BLaER1 treated with 17β-estradiol and CSF1 and Interleukin-3, amounts not matched to agents 10 nM and 100 nM (cell line): Measurements from ENCODE around the gene ZNF423.

Source experiments
- H3K27ac ChIP-seq, 11 experiments: shearing (Covaris generic); formaldehyde crosslinking; 2 replicates each; pipeline ENCODE4 v1.8.1; 2022
- H3K27me3 ChIP-seq, 11 experiments: shearing (Covaris generic); formaldehyde crosslinking; 2 replicates each; pipeline ENCODE4 v1.8.1; 2022
- H3K36me3 ChIP-seq, 11 experiments: shearing (Covaris generic); formaldehyde crosslinking; 2 replicates each; pipeline ENCODE4 v1.8.1; 2022
- H3K4me1 ChIP-seq, 10 experiments: shearing (Covaris generic); formaldehyde crosslinking; 2 replicates each; pipeline ENCODE4 v1.8.1; 2022
- H3K4me2 ChIP-seq, 11 experiments: shearing (Covaris generic); formaldehyde crosslinking; 2 replicates each; pipeline ENCODE4 v1.8.1; 2022
- H3K4me3 ChIP-seq, 10 experiments: shearing (Covaris generic); formaldehyde crosslinking; 2 replicates each; pipeline ENCODE4 v1.8.1; 2022
- H3K9ac ChIP-seq, 11 experiments: shearing (Covaris generic); formaldehyde crosslinking; 2 replicates each; pipeline ENCODE4 v1.8.1; 2022
- H3K9me3 ChIP-seq, 11 experiments: shearing (Covaris generic); formaldehyde crosslinking; replicated peaks in 1 of 11; 2 replicates each; pipeline ENCODE4 v1.8.1; 2022
- H4K20me1 ChIP-seq, 11 experiments: shearing (Covaris generic); formaldehyde crosslinking; 2 replicates each; pipeline ENCODE4 v1.8.1; 2022
- Cebpa-rat ChIP-seq, 11 experiments: shearing (Covaris generic); IDR thresholded peaks; 2 replicates each; pipeline ENCODE4 v1.8.1; 2022

Gene ZNF423

DNA sequence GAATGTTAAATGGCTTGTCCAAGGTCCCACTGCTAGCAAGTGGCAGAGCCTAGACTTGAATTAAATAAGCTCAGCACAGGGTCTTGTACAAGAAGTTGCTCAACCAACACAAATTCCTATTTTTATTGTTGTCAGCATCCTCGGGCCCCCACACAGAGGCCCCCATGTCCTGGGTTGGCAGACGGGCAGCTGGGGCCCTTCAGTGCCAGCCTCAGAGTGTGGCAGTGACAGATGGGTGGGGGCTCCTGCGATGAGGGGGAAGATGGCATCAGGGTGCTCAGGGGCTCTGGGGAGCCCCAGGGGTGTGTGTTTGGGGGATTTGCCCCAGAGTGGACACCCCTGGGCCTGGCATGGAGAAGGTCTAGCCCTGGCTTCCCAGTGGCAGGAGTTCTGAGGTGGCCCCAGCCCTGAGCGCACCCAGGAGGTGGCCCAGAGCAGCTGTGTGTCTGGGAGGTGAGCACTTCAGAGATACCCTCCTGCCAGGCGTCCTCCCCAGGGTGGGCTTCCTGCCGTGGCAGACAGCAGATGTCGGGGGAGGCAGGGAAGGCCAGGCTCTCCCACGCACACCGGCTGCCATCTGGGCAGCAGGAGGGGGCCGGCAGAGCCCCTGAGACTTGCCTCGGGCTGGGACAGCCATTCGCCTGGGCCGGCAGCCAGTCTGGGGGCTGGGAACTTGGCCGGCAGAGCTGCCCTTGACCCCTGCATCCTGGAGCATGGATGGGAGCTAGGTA lies 331.5 kb downstream of the ZNF423 start:
- peaks cover 0 to 46% (median 5%) of the 10 kb centered on the region in 11 experiments; a peak in 4 of 22 replicates for H4K20me1 ChIP-seq
- peaks cover 0 to 40% (median 23%) of the 10 kb centered on the region in 11 experiments; a peak in 12 of 22 replicates for H3K36me3 ChIP-seq
- H3K27me3 ChIP-seq, result peaks cover 0 to 13% (median 0%) of the 10 kb centered on the region in 11 experiments; a peak in 4 of 22 replicates
- H3K4me2 ChIP-seq, result peak overlapping the region; percentile 12 to 81 (median 66); a peak in 20 of 22 replicates
- H3K9ac ChIP-seq, result peak overlapping the region in 9 of 11 experiments; percentile 24 to 57 (median 40); a peak in 14 of 22 replicates
- H3K9me3 ChIP-seq, result no peaks in the 10 kb centered on the region
- no peak overlapping the region for H3K4me3 ChIP-seq
- no peak for TF ChIP-seq Cebpa-rat (IDR thresholded peaks at IDR 0.05)
- H3K27ac ChIP-seq, result peak overlapping the region in 4 of 11 experiments; percentile 26 to 59 (median 44); a peak in 9 of 22 replicates
- peaks cover 20 to 74% (median 53%) of the 10 kb centered on the region in 10 experiments for H3K4me1 ChIP-seq

GRCh38 chr16:49523435-49524159 lies 332.3 kb downstream of the ZNF423 start:
- no peak for TF ChIP-seq Cebpa-rat (IDR thresholded peaks at IDR 0.05)
- peak overlapping the region in 6 of 11 experiments; percentile 63 to 81 (median 74); a peak in 9 of 22 replicates for H3K4me2 ChIP-seq
- H3K36me3 ChIP-seq, result peaks cover 0 to 45% (median 23%) of the 10 kb centered on the region in 11 experiments; a peak in 12 of 22 replicates
- H3K9ac ChIP-seq, result 0 out of 22 replicates have a peak overlapping the region, but pooled peaks of 1 of the 11 experiments have one; percentile 57
- peaks cover 0 to 40% (median 4%) of the 10 kb centered on the region in 11 experiments; a peak in 4 of 22 replicates for H4K20me1 ChIP-seq
- peaks cover 16 to 66% (median 45%) of the 10 kb centered on the region in 10 experiments for H3K4me1 ChIP-seq
- no peak overlapping the region for H3K4me3 ChIP-seq
- H3K27ac ChIP-seq, result 0 out of 22 replicates have a peak overlapping the region, but pooled peaks of 1 of the 11 experiments have one; percentile 26
- 0 out of 22 replicates have a peak, but pooled peaks cover 0 to 5% (median 0%) of the 10 kb centered on the region in 11 experiments for H3K27me3 ChIP-seq
- H3K9me3 ChIP-seq, result no peaks in the 10 kb centered on the region

DNA sequence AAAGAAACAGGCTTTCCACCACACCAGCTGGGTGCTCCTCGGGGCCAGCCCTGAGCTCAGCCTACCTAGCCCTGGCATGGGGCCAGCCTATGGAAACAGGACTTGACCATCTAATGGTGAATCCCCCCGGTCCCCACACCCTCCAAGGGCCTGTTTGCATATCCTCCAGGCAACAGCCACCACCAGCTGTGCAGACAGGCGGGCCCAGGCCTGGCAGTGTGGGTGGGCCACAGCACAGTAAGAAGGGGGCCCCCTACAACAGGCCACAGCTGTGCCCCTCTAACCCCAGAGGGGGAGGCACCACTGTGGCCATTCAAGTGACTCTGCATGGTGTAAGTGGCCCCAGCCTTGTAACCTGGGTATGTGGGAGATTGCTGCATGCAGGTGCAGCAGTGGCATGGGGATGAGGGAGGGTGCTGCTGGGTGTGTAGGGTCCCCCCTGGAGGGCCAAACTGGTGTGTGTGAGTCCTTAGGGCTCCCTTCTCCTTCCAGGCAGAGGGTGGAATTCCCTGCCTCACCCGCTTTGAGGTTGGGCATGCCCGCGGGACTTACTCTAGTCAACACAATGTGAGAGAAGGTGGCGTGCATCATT lies 334.1 kb downstream of the ZNF423 start:
- Histone ChIP-seq H4K20me1 (peaks cover 0 to 29% (median under 1%) of the 10 kb centered on the region in 11 experiments; a peak in 4 of 22 replicates), H3K4me3 (no peak overlapping the region), H3K4me1 (peaks cover 6 to 50% (median 30%) of the 10 kb centered on the region in 10 experiments; a peak in 19 of 20 replicates), H3K9me3 (no peaks in the 10 kb centered on the region), H3K9ac (no peak overlapping the region), H3K4me2 (peak overlapping the region in 7 of 11 experiments; percentile 35 to 54 (median 42); a peak in 12 of 22 replicates), H3K36me3 (peaks cover 0 to 48% (median 23%) of the 10 kb centered on the region in 11 experiments; a peak in 12 of 22 replicates), H3K27ac (no peak overlapping the region), H3K27me3 (no peaks in the 10 kb centered on the region)
- TF ChIP-seq Cebpa-rat (IDR thresholded peaks at IDR 0.05), result no peak

GRCh38 chr16:49520492-49521038 lies 335.3 kb downstream of the ZNF423 start:
- Histone ChIP-seq H3K9ac (no peak overlapping the region), H3K4me3 (no peak overlapping the region), H3K27ac (no peak overlapping the region), H3K36me3 (peaks cover 0 to 48% (median 23%) of the 10 kb centered on the region in 11 experiments; a peak in 12 of 22 replicates), H3K27me3 (no peaks in the 10 kb centered on the region), H3K4me2 (no peak overlapping the region), H3K9me3 (no peaks in the 10 kb centered on the region), H3K4me1 (peaks cover 6 to 52% (median 30%) of the 10 kb centered on the region in 10 experiments; a peak in 19 of 20 replicates), H4K20me1 (peaks cover 0 to 18% (median 0%) of the 10 kb centered on the region in 11 experiments; a peak in 3 of 22 replicates)
- no peak for TF ChIP-seq Cebpa-rat (IDR thresholded peaks at IDR 0.05)

- Histone ChIP-seq H3K9ac (no peak overlapping the region), H3K4me2 (no peak overlapping the region), H3K36me3 (peaks cover 0 to 48% (median 23%) of the 10 kb centered on the region in 11 experiments; a peak in 12 of 22 replicates), H3K4me3 (no peak overlapping the region), H3K27me3 (no peaks in the 10 kb centered on the region), H3K9me3 (no peaks in the 10 kb centered on the region), H3K4me1 (peaks cover 6 to 52% (median 21%) of the 10 kb centered on the region in 10 experiments; a peak in 19 of 20 replicates), H4K20me1 (peaks cover 0 to 12% (median 0%) of the 10 kb centered on the region in 11 experiments; a peak in 3 of 22 replicates), H3K27ac (no peak overlapping the region)
- TF ChIP-seq Cebpa-rat (IDR thresholded peaks at IDR 0.05), result no peak
Observed at GRCh38 chr16:49519741-49520140, 336.2 kb downstream of the ZNF423 start.

- Histone ChIP-seq H3K36me3 (peaks cover 0 to 45% (median 23%) of the 10 kb centered on the region in 11 experiments; a peak in 12 of 22 replicates), H3K27me3 (no peaks in the 10 kb centered on the region), H3K27ac (no peak overlapping the region), H3K4me2 (no peak overlapping the region), H3K4me1 (peaks cover 0 to 52% (median 18%) of the 10 kb centered on the region in 10 experiments; a peak in 16 of 20 replicates), H3K4me3 (no peak overlapping the region), H3K9ac (no peak overlapping the region), H4K20me1 (peaks cover 0 to 6% (median 0%) of the 10 kb centered on the region in 11 experiments; a peak in 4 of 22 replicates), H3K9me3 (no peaks in the 10 kb centered on the region)
- TF ChIP-seq Cebpa-rat (IDR thresholded peaks at IDR 0.05), result no peak
Observed at GRCh38 chr16:49519008-49519656, 336.8 kb downstream of the ZNF423 start.

DNA sequence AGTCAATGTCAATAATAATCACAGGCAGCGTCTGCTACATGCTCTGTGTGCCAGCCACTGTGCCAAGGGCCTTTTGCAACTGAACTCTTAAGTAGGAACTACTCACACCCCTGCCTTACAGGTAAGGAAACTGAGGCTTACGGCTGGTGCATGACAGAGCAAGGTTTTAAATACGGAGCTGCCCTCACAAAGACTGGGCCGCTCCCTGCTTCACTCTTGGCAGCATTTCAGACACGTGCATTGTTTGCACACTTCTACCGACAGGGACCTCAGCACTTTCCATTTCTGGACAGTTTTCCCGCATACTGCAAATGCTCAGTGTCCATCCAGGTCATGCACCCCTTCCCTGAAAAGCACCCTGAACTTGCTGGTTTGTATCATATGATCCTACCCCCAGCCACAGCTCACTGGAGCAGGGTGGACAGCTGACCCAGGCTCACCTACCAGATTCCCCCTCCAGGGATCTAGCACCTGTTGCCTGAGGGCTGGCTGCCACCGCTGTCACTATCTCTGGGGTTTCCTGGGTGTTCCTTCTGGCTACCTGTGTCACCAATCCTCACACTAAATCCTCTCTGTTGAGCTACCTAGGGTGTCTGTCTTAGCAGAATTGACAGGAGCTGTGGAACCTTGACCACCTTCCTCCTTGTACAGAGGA lies 339.4 kb downstream of the ZNF423 start:
- H3K27me3 ChIP-seq, result no peaks in the 10 kb centered on the region
- H3K4me2 ChIP-seq, result no peak overlapping the region
- TF ChIP-seq Cebpa-rat (IDR thresholded peaks at IDR 0.05), result no peak
- H3K9me3 ChIP-seq, result no peaks in the 10 kb centered on the region
- H4K20me1 ChIP-seq, result peaks cover 0 to 3% (median 0%) of the 10 kb centered on the region in 11 experiments; a peak in 2 of 22 replicates
- H3K36me3 ChIP-seq, result peaks cover 0 to 22% (median 7%) of the 10 kb centered on the region in 11 experiments; a peak in 8 of 22 replicates
- H3K9ac ChIP-seq, result no peak overlapping the region
- no peak overlapping the region for H3K4me3 ChIP-seq
- H3K27ac ChIP-seq, result no peak overlapping the region
- peaks cover 0 to 49% (median 23%) of the 10 kb centered on the region in 10 experiments; a peak in 14 of 20 replicates for H3K4me1 ChIP-seq
